BJ (cell line): ENCODE results near the gene ICAM5. TPM values are rescaled to one million over a fixed set of nuclear protein-coding genes. Genes with fewer than 3 reads are reported as not detected.

Experiments used
- CTCF ChIA-PET: fragments of 350-600 bp; formaldehyde crosslinking; extraction: SDS; loops from one replicate; lab custom pipeline; 2021; ENCODE audit warnings: antibody characterized with exemption, inconsistent platforms; lab: Yijun Ruan, JAX
- POLR2A ChIA-PET: fragments of 300-600 bp; sonication (Branson Sonifier 250); formaldehyde crosslinking; extraction: SDS; loops from one replicate; lab custom pipeline; 2021; ENCODE audit warnings: antibody characterized with exemption; lab: Charles Lee
- DNase-seq: peaks from one replicate; pipeline ENCODE4 v3.0.0-alpha.2; 2011; ENCODE audit warnings: low read depth
- H3K27me3 ChIP-seq: 2 replicates; pipeline ENCODE4 v1.6.0; 2011; ENCODE audit warnings: low read length; ENCODE audit not compliant: control insufficient read depth, insufficient read depth
- H3K36me3 ChIP-seq: 2 replicates; pipeline ENCODE4 v1.5.1; 2011; ENCODE audit warnings: low read length; ENCODE audit not compliant: control insufficient read depth, insufficient read depth
- H3K4me3 ChIP-seq: 2 replicates; pipeline ENCODE4 v1.5.1; 2011; ENCODE audit warnings: low read depth, mild to moderate bottlenecking, control low read depth, low read length
- CTCF ChIP-seq: IDR thresholded peaks from 2 replicates; pipeline ENCODE4 v1.5.1; 2011; ENCODE audit warnings: low read depth, mild to moderate bottlenecking, control low read depth, inconsistent platforms, low read length, moderate library complexity; ENCODE audit not compliant: insufficient read depth
- polyA plus RNA-seq: library from polyadenylated mRNA; depleted of rRNA; stranded (reverse); fragments of >200 nt; gene quantifications from 2 replicates; pipeline ENCODE4 v1.2.3, GENCODE V29; 2011

ICAM5 gene
- polyA plus RNA-seq, 1 experiment: 9.2 TPM

GRCh38 chr19:10328558-10329429 is 39.0 kb downstream of the ICAM5 start:
- DNase-seq: no peak
- ChIA-PET POLR2A (no interaction called here), CTCF (no interaction called here)
- no peak for TF ChIP-seq CTCF
- Histone ChIP-seq H3K27me3 (no peaks in the 10 kb centered on the region), H3K36me3 (peaks cover 30% of the 10 kb centered on the region), H3K4me3 (no peak overlapping the region)

- Histone ChIP-seq H3K36me3 (peaks cover 27% of the 10 kb centered on the region), H3K27me3 (no peaks in the 10 kb centered on the region), H3K4me3 (no peak overlapping the region)
- TF ChIP-seq CTCF: no peak
- POLR2A ChIA-PET: no interaction called here
- no peak for DNase-seq
- CTCF ChIA-PET: no interaction called here
These were observed 39.8 kb downstream of the ICAM5 start for GRCh38 chr19:10329555-10329954.

GRCh38 chr19:10332158-10332964 is 42.6 kb downstream of the ICAM5 start:
- Histone ChIP-seq H3K36me3 (peaks cover 24% of the 10 kb centered on the region), H3K27me3 (no peaks in the 10 kb centered on the region), H3K4me3 (peak overlapping the region; percentile 97)
- no peak for TF ChIP-seq CTCF
- ChIA-PET POLR2A (no interaction called here), CTCF (interaction anchor here (1.7 kb wide), 1 partner anchor 61 kb away, joined by 7 read pairs; the partner anchor contains the start of gene ICAM1)
- no peak for DNase-seq

- Histone ChIP-seq H3K27me3 (no peaks in the 10 kb centered on the region), H3K36me3 (peaks cover 16% of the 10 kb centered on the region), H3K4me3 (peak within 1 kb of the TSS; percentile 97)
- ChIA-PET POLR2A (interaction anchor here (0.5 to 1.0 kb wide), 7 partner anchors 12 to 1764 kb away, joined by 4 to 14 read pairs (median 8); no protein-coding TSS in a partner anchor), CTCF (interaction anchor here (1.4 to 2.6 kb wide), 6 partner anchors 9 to 64 kb away, joined by 3 to 14 read pairs (median 6); partner anchors contain the start of gene ICAM1)
- peak; percentile 13; the same call in 1 of the 2 replicates for TF ChIP-seq CTCF
- peak; percentile 69 for DNase-seq
These were observed 43.4 kb downstream of the ICAM5 start, which contains the start of gene RAVER1 for GRCh38 chr19:10332965-10333757. Gene RAVER1 (minus strand): TSS chr19:10333529. CDS start chr19:10333507, 22 bp downstream.
